Peyer's patch (tissue), 4 donors: ENCODE measurements around the gene WDR75.

Experiments
- POLR2A ChIP-seq, 2 donors: fragments of 450-650 bp; IDR thresholded peaks; one replicate each; pipeline ENCODE4 v1.5.1; 2017; ENCODE audit warnings: antibody characterized with exemption in 2 of 2, mild to moderate bottlenecking in 2 of 2, moderate library complexity in 2 of 2
- TF ChIP-seq, protein P1 (sequence below), 6 experiments: fragments of 450-650 bp in 4 of 6; fragments of 200-600 bp in 2 of 6; sonication (generic) in 1 of 6; IDR thresholded peaks; one replicate each; pipeline ENCODE4 v1.5.1; 2017 to 2019; ENCODE audit warnings: antibody characterized with exemption in 6 of 6, mild to moderate bottlenecking in 3 of 6, moderate library complexity in 1 of 6

- TF ChIP-seq POLR2A (IDR thresholded peaks at IDR 0.05): no peak
- TF ChIP-seq, protein P1, sequence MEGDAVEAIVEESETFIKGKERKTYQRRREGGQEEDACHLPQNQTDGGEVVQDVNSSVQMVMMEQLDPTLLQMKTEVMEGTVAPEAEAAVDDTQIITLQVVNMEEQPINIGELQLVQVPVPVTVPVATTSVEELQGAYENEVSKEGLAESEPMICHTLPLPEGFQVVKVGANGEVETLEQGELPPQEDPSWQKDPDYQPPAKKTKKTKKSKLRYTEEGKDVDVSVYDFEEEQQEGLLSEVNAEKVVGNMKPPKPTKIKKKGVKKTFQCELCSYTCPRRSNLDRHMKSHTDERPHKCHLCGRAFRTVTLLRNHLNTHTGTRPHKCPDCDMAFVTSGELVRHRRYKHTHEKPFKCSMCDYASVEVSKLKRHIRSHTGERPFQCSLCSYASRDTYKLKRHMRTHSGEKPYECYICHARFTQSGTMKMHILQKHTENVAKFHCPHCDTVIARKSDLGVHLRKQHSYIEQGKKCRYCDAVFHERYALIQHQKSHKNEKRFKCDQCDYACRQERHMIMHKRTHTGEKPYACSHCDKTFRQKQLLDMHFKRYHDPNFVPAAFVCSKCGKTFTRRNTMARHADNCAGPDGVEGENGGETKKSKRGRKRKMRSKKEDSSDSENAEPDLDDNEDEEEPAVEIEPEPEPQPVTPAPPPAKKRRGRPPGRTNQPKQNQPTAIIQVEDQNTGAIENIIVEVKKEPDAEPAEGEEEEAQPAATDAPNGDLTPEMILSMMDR (IDR thresholded peaks at IDR 0.05): no peak
These were observed 64.2 kb downstream of the WDR75 start for GRCh38 chr2:189505492-189505891.
